HG02610 (cell line): Measurements from ENCODE around the gene MERTK.
A peak's percentile ranks its signal among the peaks of the same experiment; 100 is the strongest.

ENCODE experiments used
- ATAC-seq: cut with Tn5 transposase; IDR thresholded peaks from one replicate; pipeline ENCODE4 v1.9.1; 2021; ENCODE audit warnings: mild to moderate bottlenecking, moderate library complexity; ENCODE audit not compliant: unreplicated experiment

Gene MERTK

DNA sequence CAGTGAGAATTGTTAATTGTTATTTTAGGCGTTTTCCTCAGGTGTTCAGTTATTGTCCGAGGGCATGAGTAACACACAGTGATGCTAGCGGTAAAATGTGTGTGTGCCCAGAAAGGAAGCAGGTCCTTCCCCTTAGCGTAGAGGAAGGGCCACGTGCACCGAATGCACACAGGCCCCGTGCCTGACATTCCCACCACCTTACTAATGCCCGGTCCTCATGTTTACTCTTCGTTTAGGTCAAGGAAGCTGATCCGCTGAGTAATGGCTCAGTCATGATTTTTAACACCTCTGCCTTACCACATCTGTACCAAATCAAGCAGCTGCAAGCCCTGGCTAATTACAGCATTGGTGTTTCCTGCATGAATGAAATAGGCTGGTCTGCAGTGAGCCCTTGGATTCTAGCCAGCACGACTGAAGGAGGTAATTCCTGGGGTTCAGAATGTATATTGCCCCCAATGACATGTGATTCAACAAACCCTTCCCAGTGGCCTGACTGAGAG lies 76.7 kb downstream of the MERTK start:
- no peak for ATAC-seq

GRCh38 chr2:111975819-111976218 lies 77.4 kb downstream of the MERTK start:
- no peak for ATAC-seq

DNA sequence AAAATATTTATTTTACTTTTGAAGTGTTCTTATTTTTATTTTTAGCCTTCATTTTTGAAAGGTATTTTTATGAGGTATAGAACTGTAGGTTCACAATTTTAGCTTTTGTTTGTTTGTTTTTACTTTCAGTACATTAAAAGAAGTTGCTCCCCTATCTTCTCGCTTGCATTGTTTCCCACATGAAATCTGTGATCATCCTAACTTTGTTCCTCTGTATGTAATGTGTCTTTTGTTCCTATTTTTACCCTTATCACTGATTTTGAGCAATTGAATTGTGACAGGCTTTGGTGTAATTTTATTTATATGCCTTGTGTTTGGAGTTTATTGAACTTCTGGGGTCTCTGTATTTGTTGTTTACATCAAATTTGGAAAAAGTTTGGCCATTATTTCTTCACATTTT lies 78.8 kb downstream of the MERTK start:
- ATAC-seq, result no peak

DNA sequence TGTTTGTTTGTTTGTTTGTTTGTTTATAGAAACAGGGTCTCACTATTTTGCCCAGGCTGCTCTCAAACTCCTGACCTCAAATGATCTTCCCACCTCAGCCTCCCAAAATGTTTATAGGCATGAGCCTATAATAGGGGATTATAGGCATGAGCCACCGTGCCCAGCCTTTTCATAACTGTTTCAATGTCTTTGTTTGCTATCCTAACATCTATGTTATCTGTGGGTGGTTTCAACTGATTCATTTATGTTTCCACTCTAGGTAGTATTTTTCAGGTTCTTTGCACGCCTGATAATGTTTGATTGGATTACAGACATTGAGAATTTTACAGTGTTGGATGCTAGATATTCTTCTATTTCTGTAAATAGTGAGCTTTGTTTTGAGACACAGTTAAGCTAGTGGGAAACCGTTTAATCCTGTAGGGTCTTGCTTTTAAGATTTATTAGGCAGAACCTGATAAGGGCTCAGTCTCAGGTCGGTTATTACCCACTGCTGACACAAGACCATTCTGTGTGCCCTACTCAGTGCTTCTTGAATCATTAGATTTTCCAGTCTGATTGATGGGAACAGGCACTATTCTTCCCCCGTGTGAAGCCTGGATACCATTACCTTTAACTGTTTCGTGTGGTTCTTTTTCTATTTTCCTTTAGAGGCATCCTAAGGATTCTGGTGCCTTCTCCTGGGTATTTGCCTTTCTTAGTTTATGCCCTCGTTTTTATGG lies 80.2 kb downstream of the MERTK start:
- no peak for ATAC-seq

- no peak for ATAC-seq
These were observed 83.3 kb downstream of the MERTK start for GRCh38 chr2:111981666-111982065.

GRCh38 chr2:111982822-111983221 lies 84.4 kb downstream of the MERTK start:
- ATAC-seq, result no peak

GRCh38 chr2:111983478-111984212 lies 85.2 kb downstream of the MERTK start:
- ATAC-seq, result no peak

GRCh38 chr2:111984213-111984604 lies 85.8 kb downstream of the MERTK start:
- no peak for ATAC-seq

GRCh38 chr2:111985514-111985913 lies 87.1 kb downstream of the MERTK start:
- ATAC-seq, result no peak

DNA sequence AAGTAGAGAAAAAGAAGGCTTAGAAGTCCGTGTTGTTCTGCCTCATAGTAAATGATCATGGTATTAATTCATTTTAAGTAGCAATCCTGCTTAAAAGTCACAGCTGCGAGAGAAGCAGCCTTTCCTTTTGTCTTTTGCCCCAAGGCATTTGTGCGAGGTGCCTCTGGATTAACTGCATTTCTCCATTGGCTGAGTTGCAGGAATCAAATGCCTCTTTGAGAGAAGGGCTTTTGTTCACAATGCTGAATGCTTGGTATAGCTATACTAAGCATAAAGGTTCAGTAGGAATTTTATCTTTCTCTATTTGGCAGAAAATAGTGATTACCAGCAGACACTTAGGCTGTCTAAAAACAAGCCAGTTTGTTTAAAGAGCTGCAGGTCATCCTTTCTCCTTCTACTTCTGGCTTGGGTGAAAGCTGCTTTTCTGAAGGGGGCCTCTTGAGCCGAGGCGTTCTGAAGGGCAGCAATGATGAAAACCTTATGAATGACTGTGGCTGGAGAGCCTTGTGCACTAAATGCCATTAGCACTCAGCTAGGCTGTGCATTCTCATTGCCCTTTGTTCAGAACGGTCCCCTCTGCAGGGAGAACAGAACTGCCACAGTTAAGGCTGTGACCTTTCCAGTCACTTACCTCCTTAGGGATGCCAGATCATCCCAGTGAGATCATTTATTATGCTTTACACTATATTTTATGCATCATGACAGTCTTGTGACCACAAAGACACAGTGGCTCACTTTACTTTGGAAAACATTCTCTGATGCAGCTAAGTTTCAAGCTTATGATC lies 87.9 kb downstream of the MERTK start:
- no peak for ATAC-seq

- no peak for ATAC-seq
These were observed 92.0 kb downstream of the MERTK start for GRCh38 chr2:111990375-111990774.

DNA sequence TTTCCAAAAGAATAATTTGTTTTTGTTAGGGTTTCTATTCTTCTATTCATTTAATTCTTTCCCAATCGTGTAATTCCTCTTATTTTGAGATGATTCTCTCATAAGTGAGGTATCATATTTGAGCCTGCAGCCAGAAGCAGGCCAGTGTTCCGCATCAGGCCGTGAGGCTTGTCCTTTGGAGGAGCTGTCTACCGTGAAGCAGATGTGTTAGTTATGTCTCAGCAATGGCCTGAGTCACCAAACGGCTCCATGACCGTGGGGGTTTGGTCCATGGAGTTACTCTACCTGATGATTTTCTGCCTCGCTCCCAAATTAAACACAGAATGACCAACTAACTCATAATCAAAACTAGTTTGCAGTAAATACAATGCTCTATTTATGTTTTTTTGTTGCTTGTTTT lies 92.4 kb downstream of the MERTK start:
- ATAC-seq, result no peak

DNA sequence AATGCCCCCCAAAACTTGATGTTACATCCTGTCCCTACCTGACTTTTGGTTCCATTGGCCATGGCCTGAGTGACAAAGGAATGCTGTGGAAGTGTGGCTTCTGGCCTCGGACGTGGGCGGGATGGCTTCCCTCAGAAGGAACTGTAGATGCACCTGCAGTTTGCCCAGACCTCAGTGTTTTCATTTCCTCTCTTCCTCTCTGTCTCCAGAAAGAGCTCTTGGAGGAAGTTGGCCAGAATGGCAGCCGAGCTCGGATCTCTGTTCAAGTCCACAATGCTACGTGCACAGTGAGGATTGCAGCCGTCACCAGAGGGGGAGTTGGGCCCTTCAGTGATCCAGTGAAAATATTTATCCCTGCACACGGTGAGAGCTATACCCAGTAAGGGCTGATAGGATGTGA lies 95.6 kb downstream of the MERTK start:
- no peak for ATAC-seq

GRCh38 chr2:111995148-111995547 lies 96.7 kb downstream of the MERTK start:
- ATAC-seq, result no peak

DNA sequence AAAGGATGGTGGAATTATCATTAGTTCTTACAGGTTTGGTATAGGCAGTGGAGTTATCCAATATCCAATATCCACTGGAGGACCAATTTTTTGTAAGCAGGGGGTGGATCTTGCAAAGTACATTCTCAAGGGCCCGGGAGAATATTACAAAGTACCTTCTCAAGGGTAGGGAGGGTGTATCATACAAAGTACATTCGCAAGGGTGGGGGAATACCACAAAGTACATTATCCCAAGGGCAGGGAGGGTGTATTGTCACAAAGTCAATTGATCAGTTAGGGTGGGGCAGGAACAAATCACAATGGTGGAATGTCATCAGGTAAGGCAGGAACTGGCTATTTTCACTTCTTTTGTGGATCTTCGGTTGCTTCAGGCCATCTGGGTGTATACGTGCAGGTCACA lies 101.4 kb downstream of the MERTK start:
- ATAC-seq, result no peak

DNA sequence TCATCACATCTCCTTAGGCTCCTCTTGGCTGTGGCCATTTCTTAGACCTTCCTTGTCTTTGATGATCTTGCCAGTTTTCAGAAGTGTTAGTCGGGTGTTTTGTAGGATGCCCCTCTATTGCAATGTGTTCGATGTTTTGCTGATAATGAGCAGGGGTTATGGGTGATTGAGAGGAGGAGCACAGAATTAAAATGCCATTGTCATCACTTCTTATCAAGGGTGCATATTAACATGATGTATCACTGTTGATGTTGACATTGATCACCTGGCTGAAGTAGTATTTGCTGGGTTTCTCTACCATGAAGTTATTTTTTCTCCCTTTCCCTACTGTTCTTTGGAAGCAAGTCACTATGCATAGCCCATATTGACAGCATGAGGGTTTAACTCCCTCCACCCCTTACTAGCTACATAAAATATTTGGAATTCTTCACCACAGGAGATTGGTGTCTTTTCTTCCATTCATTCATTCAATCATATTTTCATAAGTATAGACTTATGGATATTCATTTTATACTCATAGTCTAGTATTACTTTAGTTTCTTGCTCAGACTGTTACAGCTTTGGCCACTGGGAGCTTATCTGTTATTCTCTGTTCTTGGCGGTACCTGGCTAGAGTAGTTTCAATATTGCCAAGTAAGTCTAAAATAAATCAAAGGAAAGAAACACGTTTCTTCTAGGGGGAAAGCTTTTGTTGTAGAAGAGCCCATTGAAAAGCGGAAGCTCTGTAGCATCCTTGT lies 102.2 kb downstream of the MERTK start:
- ATAC-seq, result no peak

GRCh38 chr2:112001136-112001715 lies 102.8 kb downstream of the MERTK start:
- ATAC-seq, result no peak

DNA sequence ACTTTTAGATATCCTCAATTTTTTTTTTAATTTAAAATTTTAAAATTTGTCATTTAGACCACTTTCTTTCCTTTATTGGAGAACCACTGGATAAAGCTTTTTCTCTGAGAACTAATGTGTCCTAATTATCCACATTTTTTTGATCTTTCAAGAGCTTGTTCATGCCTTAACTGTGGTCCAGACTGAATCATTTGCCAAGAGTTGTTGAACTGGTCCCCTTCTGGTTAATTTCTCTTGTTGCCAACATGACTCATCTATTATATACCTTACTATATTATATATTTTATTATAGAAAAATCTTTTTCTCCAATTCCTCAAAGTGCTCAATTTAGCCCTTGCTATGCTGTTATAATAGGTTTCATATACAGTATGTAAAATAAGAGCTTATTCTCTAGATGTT lies 103.5 kb downstream of the MERTK start:
- no peak for ATAC-seq

DNA sequence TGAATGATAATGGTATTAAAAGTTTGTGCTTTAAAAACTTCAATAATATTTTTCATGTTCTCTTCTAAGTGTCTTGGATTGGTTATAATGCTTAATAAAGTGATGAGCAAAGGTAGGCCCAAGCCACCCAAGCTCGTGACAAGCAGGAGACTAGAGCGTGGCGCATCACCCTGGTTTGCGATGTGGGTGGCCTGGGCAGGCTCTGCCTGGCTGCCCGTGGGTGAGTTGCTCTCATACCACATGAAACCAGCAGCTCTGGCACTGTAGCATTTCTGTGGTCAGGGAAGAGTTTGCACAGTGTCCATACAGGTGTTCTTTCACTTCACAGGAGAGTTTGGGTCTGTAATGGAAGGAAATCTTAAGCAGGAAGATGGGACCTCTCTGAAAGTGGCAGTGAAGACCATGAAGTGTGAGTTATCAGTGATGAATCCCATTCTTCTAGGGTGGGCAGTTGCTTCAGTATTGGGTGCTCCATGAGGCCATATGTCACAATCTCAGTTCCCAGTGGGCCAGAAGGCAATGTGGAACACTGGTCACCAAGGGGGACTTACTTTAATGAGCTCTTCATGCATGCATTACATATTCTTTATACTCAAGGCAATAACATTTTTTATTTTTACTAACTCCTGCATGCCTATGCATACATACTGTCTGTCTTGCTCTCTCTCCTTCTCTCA lies 105.3 kb downstream of the MERTK start:
- ATAC-seq, result no peak

DNA sequence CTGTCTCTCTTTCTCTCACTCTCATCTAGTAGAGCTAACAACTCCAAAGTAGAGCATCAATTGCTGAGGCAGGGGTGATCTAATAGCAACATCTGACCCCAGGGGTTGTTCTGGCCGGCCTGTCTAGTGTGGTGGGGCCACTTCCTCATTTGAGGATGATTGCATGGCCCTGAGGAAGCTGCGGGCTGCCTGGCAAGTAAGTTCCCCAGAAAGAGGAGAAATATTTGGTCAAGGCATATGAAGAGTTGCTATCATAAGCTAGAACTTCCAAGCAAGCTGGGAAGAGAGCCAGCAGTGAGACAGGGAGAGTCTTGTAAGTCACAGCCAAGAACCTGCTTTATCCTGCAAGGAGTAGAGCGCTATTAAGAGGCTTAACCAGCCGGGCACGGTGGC lies 105.8 kb downstream of the MERTK start:
- ATAC-seq, result peak; percentile 60
